Choroid plexus epithelial cell (primary cell): ENCODE data around the gene SLC7A4.

Experiments
- DNase-seq: peaks from one replicate; pipeline ENCODE4 v3.0.0-alpha.2; 2010; ENCODE audit warnings: low read depth
- H3K4me3 ChIP-seq: 2 replicates; pipeline ENCODE4 v1.5.1; 2011; ENCODE audit warnings: low read depth, mild to moderate bottlenecking, control low read depth, low read length, moderate library complexity
- CTCF ChIP-seq: conservative IDR thresholded peaks from 2 replicates; pipeline ENCODE4 v1.5.1; 2011; ENCODE audit warnings: low read depth, mild to moderate bottlenecking, control low read depth, inconsistent platforms, low read length, moderate library complexity

SLC7A4 gene

DNA sequence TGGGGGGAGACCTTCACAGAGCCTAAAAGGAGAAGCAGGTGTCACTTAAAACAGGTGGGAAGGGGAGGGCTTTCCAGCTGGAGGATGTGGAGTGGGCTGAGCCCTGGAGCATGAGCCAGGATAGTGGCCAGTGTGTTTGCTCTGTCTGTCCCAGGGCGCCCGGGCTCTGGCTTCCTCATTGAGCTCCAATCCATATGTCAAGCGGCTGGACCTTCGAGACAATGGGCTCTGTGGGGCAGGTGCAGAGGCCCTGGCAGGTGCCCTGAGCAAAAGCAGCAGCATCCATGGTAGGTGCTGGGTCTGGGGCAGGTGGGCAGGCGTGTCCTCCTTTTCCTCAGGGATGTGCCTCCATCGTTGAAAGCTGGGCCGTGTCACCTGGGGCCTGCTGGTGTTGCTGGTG is 15.4 kb upstream of the SLC7A4 start:
- DNase-seq = no peak
- no peak overlapping the region for H3K4me3 ChIP-seq
- no peak for TF ChIP-seq CTCF

DNA sequence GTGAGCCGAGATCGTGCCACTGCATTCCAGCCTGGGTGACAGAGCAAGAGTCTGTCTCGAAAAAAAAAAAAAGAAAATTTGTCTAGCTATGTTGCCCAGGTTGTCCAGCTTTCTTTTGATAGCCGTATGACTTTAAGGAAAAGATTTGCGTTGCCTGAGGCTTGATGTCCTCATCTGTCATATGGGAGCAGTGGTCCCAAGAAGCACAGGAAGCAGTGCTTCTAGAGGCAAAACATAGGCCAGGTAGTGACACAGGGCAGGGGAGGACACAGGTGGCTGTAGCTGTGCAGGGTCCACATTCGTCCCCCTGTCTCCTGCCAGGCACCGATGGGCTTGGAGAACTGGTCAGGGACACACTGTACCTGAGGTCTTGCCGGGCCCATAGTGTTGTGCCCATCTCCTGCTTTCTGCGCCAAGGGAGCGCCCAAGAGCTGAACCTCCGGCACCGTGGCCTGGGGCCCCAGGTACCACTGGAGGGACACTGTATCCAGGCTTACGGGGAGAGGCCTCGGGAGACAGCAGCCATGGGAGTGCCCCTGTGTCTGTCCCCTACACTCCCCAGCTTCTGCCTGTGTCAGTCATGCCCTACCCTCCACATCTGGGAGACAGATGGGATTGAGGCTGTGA is 14.8 kb upstream of the SLC7A4 start:
- DNase-seq = no peak
- TF ChIP-seq CTCF = no peak
- no peak overlapping the region for H3K4me3 ChIP-seq

GRCh38 chr22:21045585-21046294 is 13.4 kb upstream of the SLC7A4 start, which contains the start of gene LRRC74B:
Gene LRRC74B (plus strand): TSS chr22:21045946. CDS start chr22:21045987, 41 bp downstream.
- peak; percentile 95 for DNase-seq
- H3K4me3 ChIP-seq = peak within 1 kb of the TSS; percentile 50
- TF ChIP-seq CTCF = no peak

DNA sequence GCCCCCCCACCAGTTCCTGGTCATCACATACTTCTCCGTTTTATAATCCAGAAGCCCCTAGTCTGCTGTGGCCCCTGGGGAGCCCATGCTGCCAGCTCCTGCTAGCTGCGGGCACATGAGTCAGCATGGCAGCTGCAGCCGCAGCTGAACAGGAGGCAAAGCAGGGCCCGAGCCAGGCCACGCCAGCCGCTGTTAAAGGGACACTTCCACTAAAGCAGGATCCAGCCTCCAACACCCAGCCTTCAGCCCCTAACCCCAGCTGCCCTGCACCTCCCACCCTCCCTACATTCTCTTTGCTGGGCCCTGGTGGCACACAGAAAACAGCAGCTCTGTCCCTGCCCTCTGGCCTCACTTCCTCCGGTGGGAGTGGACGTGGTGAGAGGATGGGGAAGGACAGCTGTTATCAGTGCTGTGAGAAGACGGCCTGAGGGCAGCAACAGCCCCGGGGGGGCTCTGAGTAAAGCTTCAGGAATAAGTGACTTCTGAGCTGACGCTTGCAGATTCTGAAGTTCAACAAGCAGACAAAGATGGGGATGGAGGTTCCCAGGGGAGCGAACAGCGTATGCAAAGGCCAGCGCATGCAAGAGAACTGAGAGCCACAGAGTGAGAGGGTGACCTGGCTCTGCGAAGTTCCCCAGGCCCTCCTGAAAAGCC is 12.7 kb upstream of the SLC7A4 start:
- peak overlapping the region; percentile 44 for H3K4me3 ChIP-seq
- peak; percentile 89 for DNase-seq
- no peak for TF ChIP-seq CTCF

GRCh38 chr22:21043860-21044535 is 11.6 kb upstream of the SLC7A4 start:
- H3K4me3 ChIP-seq = no peak overlapping the region
- no peak for DNase-seq
- TF ChIP-seq CTCF = no peak

- H3K4me3 ChIP-seq = no peak overlapping the region
- no peak for DNase-seq
- TF ChIP-seq CTCF = no peak
These were observed 10.9 kb upstream of the SLC7A4 start for GRCh38 chr22:21042978-21043859.
